ENCODE results near the gene PDS5A.

Gene PDS5A

DNA sequence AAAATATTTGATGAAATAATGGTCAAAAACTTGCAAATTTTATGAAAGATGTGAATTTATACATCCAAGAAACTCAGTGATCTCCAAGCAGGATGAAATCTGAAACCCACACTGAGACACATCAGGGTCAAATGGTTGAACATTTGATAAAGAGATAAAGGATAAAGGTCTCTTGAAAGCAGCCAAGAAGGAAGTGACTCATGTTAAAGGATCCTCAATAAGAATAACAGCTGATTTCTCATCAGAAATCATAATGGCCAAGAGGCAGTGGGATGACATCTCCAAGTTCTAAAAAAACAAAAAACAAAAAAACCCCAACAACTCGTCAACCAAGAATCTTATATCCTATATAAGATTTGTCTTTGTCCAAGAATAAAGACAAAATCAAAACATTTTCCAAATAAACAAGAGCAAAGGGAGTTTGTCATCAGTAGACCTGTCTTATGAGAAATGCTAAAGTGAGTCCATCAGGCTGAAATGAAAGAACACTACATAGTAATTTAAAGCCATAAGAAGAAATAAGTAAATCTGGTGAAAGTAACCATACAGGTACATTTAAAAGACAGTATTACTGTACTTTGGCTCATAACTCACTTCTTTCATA is 121.7 kb downstream of the PDS5A start:
- ATAC-seq = no peak
- TF ChIP-seq CSDC2 (CRISPR knock-in tag; IDR thresholded peaks at IDR 0.05) (no peak), ARNTL (CRISPR knock-in tag; IDR thresholded peaks at IDR 0.05; ENCODE audit: borderline replicate concordance, low read depth) (no peak), SNAI2 (CRISPR knock-in tag; IDR thresholded peaks at IDR 0.05) (no peak), GLIS3 (CRISPR knock-in tag; IDR thresholded peaks at IDR 0.05) (no peak), TOX (CRISPR knock-in tag; IDR thresholded peaks at IDR 0.05; ENCODE audit: borderline replicate concordance) (no peak), OSR1 (CRISPR knock-in tag; IDR thresholded peaks at IDR 0.05) (no peak), ZFP3 (CRISPR knock-in tag; IDR thresholded peaks at IDR 0.05) (no peak), ZC3H10 (CRISPR knock-in tag; IDR thresholded peaks at IDR 0.05) (no peak), ZNF70 (CRISPR knock-in tag; IDR thresholded peaks at IDR 0.05) (no peak), RARB (CRISPR knock-in tag; IDR thresholded peaks at IDR 0.05) (no peak), PPARA (CRISPR knock-in tag; IDR thresholded peaks at IDR 0.05; ENCODE audit: borderline replicate concordance) (no peak), TCF4 (CRISPR knock-in tag; IDR thresholded peaks at IDR 0.05; ENCODE audit: borderline replicate concordance) (no peak)
- TF ChIP-seq, protein P1, sequence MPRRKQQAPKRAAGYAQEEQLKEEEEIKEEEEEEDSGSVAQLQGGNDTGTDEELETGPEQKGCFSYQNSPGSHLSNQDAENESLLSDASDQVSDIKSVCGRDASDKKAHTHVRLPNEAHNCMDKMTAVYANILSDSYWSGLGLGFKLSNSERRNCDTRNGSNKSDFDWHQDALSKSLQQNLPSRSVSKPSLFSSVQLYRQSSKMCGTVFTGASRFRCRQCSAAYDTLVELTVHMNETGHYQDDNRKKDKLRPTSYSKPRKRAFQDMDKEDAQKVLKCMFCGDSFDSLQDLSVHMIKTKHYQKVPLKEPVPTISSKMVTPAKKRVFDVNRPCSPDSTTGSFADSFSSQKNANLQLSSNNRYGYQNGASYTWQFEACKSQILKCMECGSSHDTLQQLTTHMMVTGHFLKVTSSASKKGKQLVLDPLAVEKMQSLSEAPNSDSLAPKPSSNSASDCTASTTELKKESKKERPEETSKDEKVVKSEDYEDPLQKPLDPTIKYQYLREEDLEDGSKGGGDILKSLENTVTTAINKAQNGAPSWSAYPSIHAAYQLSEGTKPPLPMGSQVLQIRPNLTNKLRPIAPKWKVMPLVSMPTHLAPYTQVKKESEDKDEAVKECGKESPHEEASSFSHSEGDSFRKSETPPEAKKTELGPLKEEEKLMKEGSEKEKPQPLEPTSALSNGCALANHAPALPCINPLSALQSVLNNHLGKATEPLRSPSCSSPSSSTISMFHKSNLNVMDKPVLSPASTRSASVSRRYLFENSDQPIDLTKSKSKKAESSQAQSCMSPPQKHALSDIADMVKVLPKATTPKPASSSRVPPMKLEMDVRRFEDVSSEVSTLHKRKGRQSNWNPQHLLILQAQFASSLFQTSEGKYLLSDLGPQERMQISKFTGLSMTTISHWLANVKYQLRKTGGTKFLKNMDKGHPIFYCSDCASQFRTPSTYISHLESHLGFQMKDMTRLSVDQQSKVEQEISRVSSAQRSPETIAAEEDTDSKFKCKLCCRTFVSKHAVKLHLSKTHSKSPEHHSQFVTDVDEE (CRISPR knock-in tag; IDR thresholded peaks at IDR 0.05) = no peak
- TF ChIP-seq, protein P2, sequence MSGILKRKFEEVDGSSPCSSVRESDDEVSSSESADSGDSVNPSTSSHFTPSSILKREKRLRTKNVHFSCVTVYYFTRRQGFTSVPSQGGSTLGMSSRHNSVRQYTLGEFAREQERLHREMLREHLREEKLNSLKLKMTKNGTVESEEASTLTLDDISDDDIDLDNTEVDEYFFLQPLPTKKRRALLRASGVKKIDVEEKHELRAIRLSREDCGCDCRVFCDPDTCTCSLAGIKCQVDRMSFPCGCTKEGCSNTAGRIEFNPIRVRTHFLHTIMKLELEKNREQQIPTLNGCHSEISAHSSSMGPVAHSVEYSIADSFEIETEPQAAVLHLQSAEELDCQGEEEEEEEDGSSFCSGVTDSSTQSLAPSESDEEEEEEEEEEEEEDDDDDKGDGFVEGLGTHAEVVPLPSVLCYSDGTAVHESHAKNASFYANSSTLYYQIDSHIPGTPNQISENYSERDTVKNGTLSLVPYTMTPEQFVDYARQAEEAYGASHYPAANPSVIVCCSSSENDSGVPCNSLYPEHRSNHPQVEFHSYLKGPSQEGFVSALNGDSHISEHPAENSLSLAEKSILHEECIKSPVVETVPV (CRISPR knock-in tag; IDR thresholded peaks at IDR 0.05) = no peak
- TF ChIP-seq, protein P3, sequence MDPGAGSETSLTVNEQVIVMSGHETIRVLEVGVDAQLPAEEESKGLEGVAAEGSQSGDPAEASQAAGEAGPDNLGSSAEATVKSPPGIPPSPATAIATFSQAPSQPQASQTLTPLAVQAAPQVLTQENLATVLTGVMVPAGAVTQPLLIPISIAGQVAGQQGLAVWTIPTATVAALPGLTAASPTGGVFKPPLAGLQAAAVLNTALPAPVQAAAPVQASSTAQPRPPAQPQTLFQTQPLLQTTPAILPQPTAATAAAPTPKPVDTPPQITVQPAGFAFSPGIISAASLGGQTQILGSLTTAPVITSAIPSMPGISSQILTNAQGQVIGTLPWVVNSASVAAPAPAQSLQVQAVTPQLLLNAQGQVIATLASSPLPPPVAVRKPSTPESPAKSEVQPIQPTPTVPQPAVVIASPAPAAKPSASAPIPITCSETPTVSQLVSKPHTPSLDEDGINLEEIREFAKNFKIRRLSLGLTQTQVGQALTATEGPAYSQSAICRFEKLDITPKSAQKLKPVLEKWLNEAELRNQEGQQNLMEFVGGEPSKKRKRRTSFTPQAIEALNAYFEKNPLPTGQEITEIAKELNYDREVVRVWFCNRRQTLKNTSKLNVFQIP (CRISPR knock-in tag; IDR thresholded peaks at IDR 0.05; ENCODE audit: borderline replicate concordance, low read depth) = no peak

DNA sequence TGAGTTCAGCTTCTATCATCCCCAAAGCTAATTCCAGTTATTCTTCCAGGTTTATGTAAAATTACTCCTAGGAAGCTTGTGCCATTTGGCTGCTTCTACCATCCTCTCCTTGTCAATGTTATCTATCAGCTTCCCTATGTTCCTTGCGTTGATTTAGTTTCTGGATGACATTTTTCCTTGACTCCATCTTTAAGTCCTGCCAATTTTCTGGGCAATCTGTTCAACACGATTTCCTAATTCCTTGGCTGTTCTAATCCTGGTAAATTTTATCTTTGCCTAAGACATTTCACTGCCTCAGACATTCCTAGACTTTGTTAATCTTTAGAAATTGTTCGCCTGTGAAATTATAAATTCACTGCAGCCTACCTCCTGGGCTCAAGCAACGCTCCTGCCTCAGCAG is 125.1 kb downstream of the PDS5A start:
- ATAC-seq = no peak
- no peak for TF ChIP-seq TOX (CRISPR knock-in tag; IDR thresholded peaks at IDR 0.05; ENCODE audit: borderline replicate concordance)
- TF ChIP-seq, protein P4, sequence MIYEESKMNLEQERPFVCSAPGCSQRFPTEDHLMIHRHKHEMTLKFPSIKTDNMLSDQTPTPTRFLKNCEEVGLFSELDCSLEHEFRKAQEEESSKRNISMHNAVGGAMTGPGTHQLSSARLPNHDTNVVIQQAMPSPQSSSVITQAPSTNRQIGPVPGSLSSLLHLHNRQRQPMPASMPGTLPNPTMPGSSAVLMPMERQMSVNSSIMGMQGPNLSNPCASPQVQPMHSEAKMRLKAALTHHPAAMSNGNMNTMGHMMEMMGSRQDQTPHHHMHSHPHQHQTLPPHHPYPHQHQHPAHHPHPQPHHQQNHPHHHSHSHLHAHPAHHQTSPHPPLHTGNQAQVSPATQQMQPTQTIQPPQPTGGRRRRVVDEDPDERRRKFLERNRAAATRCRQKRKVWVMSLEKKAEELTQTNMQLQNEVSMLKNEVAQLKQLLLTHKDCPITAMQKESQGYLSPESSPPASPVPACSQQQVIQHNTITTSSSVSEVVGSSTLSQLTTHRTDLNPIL (CRISPR knock-in tag; IDR thresholded peaks at IDR 0.05; ENCODE audit: low read depth) = no peak
- no peak for TF ChIP-seq ZNF565 (CRISPR knock-in tag; conservative IDR thresholded peaks at IDR 0.05; ENCODE audit: low read depth)
- TF ChIP-seq ISL1 (CRISPR knock-in tag; IDR thresholded peaks at IDR 0.05) = no peak
- no peak for TF ChIP-seq ZNF8 (CRISPR knock-in tag; IDR thresholded peaks at IDR 0.05)
- no peak for TF ChIP-seq ARNTL (CRISPR knock-in tag; IDR thresholded peaks at IDR 0.05; ENCODE audit: borderline replicate concordance, low read depth)
- TF ChIP-seq CSDC2 (CRISPR knock-in tag; IDR thresholded peaks at IDR 0.05) = no peak
- no peak for TF ChIP-seq ZFP30 (CRISPR knock-in tag; IDR thresholded peaks at IDR 0.05)
- TF ChIP-seq, protein P3 (CRISPR knock-in tag; IDR thresholded peaks at IDR 0.05; ENCODE audit: borderline replicate concordance, low read depth) = no peak
- TF ChIP-seq OSR1 (CRISPR knock-in tag; IDR thresholded peaks at IDR 0.05) = no peak

DNA sequence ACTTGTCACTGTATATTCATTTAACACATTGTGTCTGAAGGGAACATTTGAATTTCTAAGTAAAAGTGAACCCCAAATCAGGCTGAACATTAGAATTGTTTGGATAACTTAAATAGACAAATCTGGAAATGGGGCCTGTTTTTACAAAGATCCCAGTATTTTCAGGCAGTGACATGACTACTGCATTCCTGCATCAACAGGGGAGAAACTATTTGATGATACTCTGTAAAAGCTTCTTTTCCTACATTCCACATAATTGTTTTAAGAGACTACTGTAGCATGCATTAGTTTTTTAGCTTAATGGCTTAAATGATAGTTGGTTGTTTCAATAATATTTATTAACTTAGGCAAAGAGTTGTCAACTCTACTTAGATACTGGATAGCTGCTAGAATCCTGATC is 127.0 kb downstream of the PDS5A start:
- no peak for ATAC-seq
- no peak for TF ChIP-seq SNAI2 (CRISPR knock-in tag; IDR thresholded peaks at IDR 0.05)
- TF ChIP-seq OSR1 (CRISPR knock-in tag; IDR thresholded peaks at IDR 0.05) = no peak
- TF ChIP-seq, protein P5, sequence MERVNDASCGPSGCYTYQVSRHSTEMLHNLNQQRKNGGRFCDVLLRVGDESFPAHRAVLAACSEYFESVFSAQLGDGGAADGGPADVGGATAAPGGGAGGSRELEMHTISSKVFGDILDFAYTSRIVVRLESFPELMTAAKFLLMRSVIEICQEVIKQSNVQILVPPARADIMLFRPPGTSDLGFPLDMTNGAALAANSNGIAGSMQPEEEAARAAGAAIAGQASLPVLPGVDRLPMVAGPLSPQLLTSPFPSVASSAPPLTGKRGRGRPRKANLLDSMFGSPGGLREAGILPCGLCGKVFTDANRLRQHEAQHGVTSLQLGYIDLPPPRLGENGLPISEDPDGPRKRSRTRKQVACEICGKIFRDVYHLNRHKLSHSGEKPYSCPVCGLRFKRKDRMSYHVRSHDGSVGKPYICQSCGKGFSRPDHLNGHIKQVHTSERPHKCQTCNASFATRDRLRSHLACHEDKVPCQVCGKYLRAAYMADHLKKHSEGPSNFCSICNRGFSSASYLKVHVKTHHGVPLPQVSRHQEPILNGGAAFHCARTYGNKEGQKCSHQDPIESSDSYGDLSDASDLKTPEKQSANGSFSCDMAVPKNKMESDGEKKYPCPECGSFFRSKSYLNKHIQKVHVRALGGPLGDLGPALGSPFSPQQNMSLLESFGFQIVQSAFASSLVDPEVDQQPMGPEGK (CRISPR knock-in tag; IDR thresholded peaks at IDR 0.05; ENCODE audit: borderline replicate concordance) = no peak
- TF ChIP-seq TCF4 (CRISPR knock-in tag; IDR thresholded peaks at IDR 0.05; ENCODE audit: borderline replicate concordance) = no peak
- no peak for TF ChIP-seq ZNF70 (CRISPR knock-in tag; IDR thresholded peaks at IDR 0.05)
- no peak for TF ChIP-seq GLIS3 (CRISPR knock-in tag; IDR thresholded peaks at IDR 0.05)
- no peak for TF ChIP-seq BACH2 (CRISPR knock-in tag; IDR thresholded peaks at IDR 0.05; ENCODE audit: borderline replicate concordance)
- no peak for TF ChIP-seq ARNTL (CRISPR knock-in tag; IDR thresholded peaks at IDR 0.05; ENCODE audit: borderline replicate concordance, low read depth)
- TF ChIP-seq, protein P1 (CRISPR knock-in tag; IDR thresholded peaks at IDR 0.05) = no peak
